OCI-LY1 (cell line): ENCODE measurements around the gene ZSWIM9.

Experiments used
- H2AFZ ChIP-seq: fragments of 200-600 bp; sonication (generic), shearing (Covaris generic); 2 replicates; pipeline ENCODE4 v1.6.0; 2014; ENCODE audit warnings: antibody characterized with exemption, mild to moderate bottlenecking, low read length
- H3F3A ChIP-seq: fragments of 200-600 bp; sonication (generic), shearing (Covaris generic); 2 replicates; pipeline ENCODE4 v1.6.0; 2014; ENCODE audit warnings: mild to moderate bottlenecking, antibody characterized with exemption, low read length, moderate library complexity; ENCODE audit not compliant: insufficient read depth
- H3K27ac ChIP-seq: fragments of 200-600 bp; sonication (generic); 2 replicates; pipeline ENCODE4 v1.5.1; 2014; ENCODE audit warnings: low read length, mixed run types, mild to moderate bottlenecking, low read depth; ENCODE audit not compliant: poor library complexity, severe bottlenecking
- H3K27me3 ChIP-seq: fragments of 200-600 bp; sonication (generic); 2 replicates; pipeline ENCODE4 v1.6.0; 2014; ENCODE audit warnings: antibody characterized with exemption, mild to moderate bottlenecking, low read length, moderate library complexity; ENCODE audit not compliant: insufficient read depth
- H3K36me3 ChIP-seq: fragments of 200-600 bp; sonication (generic); 2 replicates; pipeline ENCODE4 v1.6.1; 2014; ENCODE audit warnings: mild to moderate bottlenecking, antibody characterized with exemption, low read length, moderate library complexity, mixed read lengths; ENCODE audit not compliant: insufficient read depth
- H3K4me1 ChIP-seq: fragments of 200-600 bp; sonication (generic); 2 replicates; pipeline ENCODE4 v1.5.1; 2014; ENCODE audit warnings: mild to moderate bottlenecking, low read length, moderate library complexity; ENCODE audit not compliant: insufficient read depth, severe bottlenecking
- H3K4me2 ChIP-seq: fragments of 200-600 bp; sonication (generic), shearing (Covaris generic); 2 replicates; pipeline ENCODE4 v1.6.1; 2014; ENCODE audit warnings: low read length
- H3K4me3 ChIP-seq: fragments of 200-600 bp; sonication (generic); 2 replicates; pipeline ENCODE4 v1.5.1; 2014; ENCODE audit warnings: low read length, low read depth, mild to moderate bottlenecking, mixed read lengths; ENCODE audit not compliant: poor library complexity, severe bottlenecking
- H3K79me2 ChIP-seq: fragments of 200-600 bp; shearing (Covaris generic); 2 replicates; pipeline ENCODE4 v1.6.1; 2016; ENCODE audit warnings: mixed run types, low read length, mixed read lengths; ENCODE audit not compliant: insufficient read depth
- H3K9ac ChIP-seq: fragments of 200-600 bp; sonication (generic), shearing (Covaris generic); 2 replicates; pipeline ENCODE4 v1.6.1; 2014; ENCODE audit warnings: mild to moderate bottlenecking, low read length, mixed read lengths
- H3K9me2 ChIP-seq: fragments of 200-600 bp; sonication (generic), shearing (Covaris generic); 2 replicates; pipeline ENCODE4 v1.6.1; 2014; ENCODE audit warnings: low read depth, mild to moderate bottlenecking, low read length, mixed read lengths
- H3K9me3 ChIP-seq: fragments of 200-600 bp; shearing (Covaris generic); 2 replicates; pipeline ENCODE4 v1.6.1; 2014; ENCODE audit warnings: low read length, mixed read lengths
- H4K20me1 ChIP-seq: fragments of 200-600 bp; sonication (generic), shearing (Covaris generic); 2 replicates; pipeline ENCODE4 v1.6.0; 2016; ENCODE audit warnings: mild to moderate bottlenecking, low read length; ENCODE audit not compliant: insufficient read depth
- CTCF ChIP-seq: fragments of 200-600 bp; sonication (generic), shearing (Covaris generic); IDR thresholded peaks from 2 replicates; pipeline ENCODE4 v1.5.1; 2017; ENCODE audit warnings: mild to moderate bottlenecking, antibody characterized with exemption, low read length, moderate library complexity, mixed read lengths
- EZH2 ChIP-seq: fragments of 200-600 bp; sonication (generic), shearing (Covaris generic); IDR thresholded peaks from 2 replicates; pipeline ENCODE4 v1.8.0; 2017; ENCODE audit warnings: borderline replicate concordance, mixed run types, mild to moderate bottlenecking, antibody characterized with exemption, low read length, moderate library complexity, mixed read lengths

The ZSWIM9 gene

GRCh38 chr19:48190885-48191284, 20.4 kb downstream of the ZSWIM9 start:
- Histone ChIP-seq H3K4me3 (no peak overlapping the region), H3K9me2 (no peaks in the 10 kb centered on the region), H4K20me1 (no peaks in the 10 kb centered on the region), H3K9ac (peak overlapping the region; percentile 12; the same call in 1 of the 2 replicates), H3K4me2 (peak overlapping the region; percentile 39; the same call in 1 of the 2 replicates), H2AFZ (no peak overlapping the region), H3K27me3 (no peaks in the 10 kb centered on the region), H3K79me2 (no peaks in the 10 kb centered on the region), H3K27ac (peak overlapping the region; percentile 68), H3K4me1 (peaks cover 29% of the 10 kb centered on the region), H3K9me3 (no peaks in the 10 kb centered on the region), H3K36me3 (peaks cover 6% of the 10 kb centered on the region), H3F3A (no peaks in the 10 kb centered on the region)
- no peak for TF ChIP-seq CTCF
- TF ChIP-seq EZH2: no peak

- no peaks in the 10 kb centered on the region for H4K20me1 ChIP-seq
- TF ChIP-seq CTCF (no peak), EZH2 (no peak)
- H3K9me2 ChIP-seq: no peaks in the 10 kb centered on the region
- no peak overlapping the region for H3K4me2 ChIP-seq
- no peaks in the 10 kb centered on the region for H3K9me3 ChIP-seq
- H3K79me2 ChIP-seq: no peaks in the 10 kb centered on the region
- H3K4me3 ChIP-seq: no peak overlapping the region
- no peak overlapping the region for H3K27ac ChIP-seq
- no peak overlapping the region for H3K9ac ChIP-seq
- H3K36me3 ChIP-seq: peaks cover 6% of the 10 kb centered on the region
- H3K4me1 ChIP-seq: peaks cover 16% of the 10 kb centered on the region
- H2AFZ ChIP-seq: no peak overlapping the region
- no peaks in the 10 kb centered on the region for H3K27me3 ChIP-seq
- H3F3A ChIP-seq: no peaks in the 10 kb centered on the region
Observed at GRCh38 chr19:48192750-48193149, 22.3 kb downstream of the ZSWIM9 start.

DNA sequence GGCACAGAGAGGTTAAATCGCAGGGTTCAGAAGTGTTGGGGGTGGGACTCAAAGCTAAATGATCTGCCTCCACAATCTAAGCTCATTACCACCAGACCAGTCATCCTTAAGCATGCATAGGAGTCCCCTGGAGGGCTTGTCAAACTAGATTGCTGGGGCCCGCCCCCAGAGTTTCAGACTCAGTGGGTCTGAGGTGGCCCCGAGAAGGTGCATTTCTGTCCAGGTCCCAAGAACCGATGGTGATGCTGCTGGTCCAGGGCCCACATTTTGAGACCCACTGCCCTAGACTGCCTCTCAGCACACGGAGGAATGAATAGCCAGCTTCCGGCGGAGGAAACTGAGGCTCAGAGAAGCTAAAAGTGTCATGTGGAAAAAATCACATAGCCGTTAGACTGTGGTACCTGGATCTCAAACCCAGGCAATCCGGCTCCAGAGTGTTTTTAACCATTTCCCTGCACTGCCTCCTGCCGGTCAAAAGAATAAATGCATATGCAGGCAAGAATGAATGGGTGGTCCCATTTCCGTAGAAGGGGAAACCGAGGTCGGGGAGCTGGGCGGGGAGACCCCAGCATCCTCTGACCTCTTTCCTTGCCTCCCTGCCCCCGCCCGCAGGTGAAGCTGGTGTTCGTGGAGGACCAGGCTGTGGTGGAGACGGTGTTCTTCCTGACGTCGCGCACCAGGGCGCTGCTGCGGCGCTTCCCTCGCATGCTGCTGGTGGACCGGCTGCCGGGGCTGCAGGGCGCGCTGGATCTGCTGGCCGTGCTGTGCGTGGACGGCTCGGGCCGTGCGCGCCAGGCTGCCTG, 23.8 kb downstream of the ZSWIM9 start:
- H3F3A ChIP-seq: no peaks in the 10 kb centered on the region
- no peak overlapping the region for H3K9ac ChIP-seq
- H3K79me2 ChIP-seq: no peaks in the 10 kb centered on the region
- TF ChIP-seq CTCF (peak; percentile 78; the same call in 1 of the 2 replicates), EZH2 (no peak)
- peak overlapping the region; percentile 34; the same call in 1 of the 2 replicates for H3K4me2 ChIP-seq
- H3K27ac ChIP-seq: no peak overlapping the region
- H2AFZ ChIP-seq: no peak overlapping the region
- no peaks in the 10 kb centered on the region for H4K20me1 ChIP-seq
- peaks cover 16% of the 10 kb centered on the region for H3K4me1 ChIP-seq
- H3K9me2 ChIP-seq: no peaks in the 10 kb centered on the region
- no peaks in the 10 kb centered on the region for H3K9me3 ChIP-seq
- H3K27me3 ChIP-seq: no peaks in the 10 kb centered on the region
- peaks cover 2% of the 10 kb centered on the region for H3K36me3 ChIP-seq
- H3K4me3 ChIP-seq: no peak overlapping the region
